Measurements from ENCODE around the gene POLD1. TPM values are rescaled to one million over a fixed set of nuclear protein-coding genes. Genes with fewer than 3 reads are reported as not detected.
A peak's percentile ranks its signal among the peaks of the same experiment; 100 is the strongest.

Gene POLD1
- total and polyA plus RNA-seq, 8 donors, result 26.0 to 58.3 (median 35.7) TPM

DNA sequence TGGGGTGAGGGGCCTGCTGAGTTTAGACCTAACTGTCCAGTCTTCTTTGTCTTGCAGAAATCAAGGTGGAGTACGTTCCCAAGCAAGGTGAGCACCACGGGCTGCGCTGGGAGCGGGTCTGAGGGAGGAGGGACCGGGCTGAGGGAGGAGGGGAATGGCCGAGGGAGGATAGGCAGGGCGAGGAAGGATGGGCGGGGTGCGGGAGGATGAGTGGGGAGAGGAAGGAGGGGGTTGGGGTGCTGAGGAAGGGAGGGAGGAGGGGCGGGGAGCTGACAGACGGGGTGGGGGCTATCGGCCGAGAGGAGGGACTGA is 67.0 kb downstream of the POLD1 start:
- TF ChIP-seq, protein P1, sequence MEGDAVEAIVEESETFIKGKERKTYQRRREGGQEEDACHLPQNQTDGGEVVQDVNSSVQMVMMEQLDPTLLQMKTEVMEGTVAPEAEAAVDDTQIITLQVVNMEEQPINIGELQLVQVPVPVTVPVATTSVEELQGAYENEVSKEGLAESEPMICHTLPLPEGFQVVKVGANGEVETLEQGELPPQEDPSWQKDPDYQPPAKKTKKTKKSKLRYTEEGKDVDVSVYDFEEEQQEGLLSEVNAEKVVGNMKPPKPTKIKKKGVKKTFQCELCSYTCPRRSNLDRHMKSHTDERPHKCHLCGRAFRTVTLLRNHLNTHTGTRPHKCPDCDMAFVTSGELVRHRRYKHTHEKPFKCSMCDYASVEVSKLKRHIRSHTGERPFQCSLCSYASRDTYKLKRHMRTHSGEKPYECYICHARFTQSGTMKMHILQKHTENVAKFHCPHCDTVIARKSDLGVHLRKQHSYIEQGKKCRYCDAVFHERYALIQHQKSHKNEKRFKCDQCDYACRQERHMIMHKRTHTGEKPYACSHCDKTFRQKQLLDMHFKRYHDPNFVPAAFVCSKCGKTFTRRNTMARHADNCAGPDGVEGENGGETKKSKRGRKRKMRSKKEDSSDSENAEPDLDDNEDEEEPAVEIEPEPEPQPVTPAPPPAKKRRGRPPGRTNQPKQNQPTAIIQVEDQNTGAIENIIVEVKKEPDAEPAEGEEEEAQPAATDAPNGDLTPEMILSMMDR (IDR thresholded peaks at IDR 0.05), result no peak

DNA sequence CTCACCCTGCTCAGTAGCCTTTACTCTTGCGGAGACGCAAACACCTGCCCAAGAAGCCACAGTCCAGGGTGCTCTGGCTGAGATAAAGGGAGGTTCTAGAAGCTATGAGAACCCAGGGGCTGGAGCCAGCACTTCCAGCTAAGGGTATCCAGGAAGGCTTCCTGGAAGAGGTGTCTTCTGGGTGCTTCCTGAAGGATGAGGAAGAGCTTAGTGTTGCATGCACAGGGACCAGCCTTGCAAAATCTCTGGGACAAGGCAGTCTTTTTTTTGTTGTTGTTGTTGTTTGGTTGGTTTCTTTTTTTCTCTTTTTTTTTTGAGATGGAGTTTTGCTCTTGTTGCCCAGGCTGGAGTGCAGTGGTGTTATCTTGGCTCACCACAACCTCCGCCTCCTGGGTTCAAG is 69.1 kb downstream of the POLD1 start:
- Histone ChIP-seq H3K4me3 (no peak overlapping the region), H3K36me3 (no peaks in the 10 kb centered on the region), H3K27ac (no peak overlapping the region), H3K9me3 (no peaks in the 10 kb centered on the region), H3K4me1 (no peaks in the 10 kb centered on the region), H3K27me3 (peaks cover 11 to 36% of the 10 kb centered on the region in 2 donors)
- TF ChIP-seq, protein P1 (IDR thresholded peaks at IDR 0.05), result no peak
- intact Hi-C loops (cut with DNase I), result no loop called here
- no peak for ATAC-seq
- no peak for DNase-seq

More for the DNA sequence above, 67.0 kb downstream of the POLD1 start:
- ATAC-seq, result no peak
- H3K27ac ChIP-seq, result no peak overlapping the region
- H3K9me3 ChIP-seq, result no peaks in the 10 kb centered on the region
- DNase-seq, result peak in 1 of 4 donors; percentile 50
- H3K27me3 ChIP-seq, result peaks cover 0 to 18% of the 10 kb centered on the region in 2 donors
- intact Hi-C loops (cut with DNase I), result no loop called here
- no peaks in the 10 kb centered on the region for H3K4me1 ChIP-seq
- H3K4me3 ChIP-seq, result no peak overlapping the region
- no peaks in the 10 kb centered on the region for H3K36me3 ChIP-seq

DNA sequence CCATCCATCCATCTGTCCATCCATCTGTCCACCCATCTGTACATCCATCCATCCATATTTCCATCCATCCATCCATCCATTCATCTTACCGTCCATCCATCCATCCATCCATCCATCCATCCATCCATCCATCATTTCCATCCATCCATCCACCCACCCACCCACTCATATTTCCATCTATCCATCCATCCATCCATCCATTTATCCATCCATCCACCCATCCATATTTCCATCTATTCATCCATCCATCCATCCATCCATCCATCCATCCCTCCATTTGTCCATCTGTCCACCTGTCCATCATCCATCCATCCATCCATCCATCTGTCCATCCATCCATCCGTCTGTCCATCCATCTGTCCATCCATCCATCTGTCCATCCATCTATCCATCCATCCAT is 71.8 kb downstream of the POLD1 start:
- peaks cover 19 to 53% of the 10 kb centered on the region in 2 donors for H3K27me3 ChIP-seq
- no peaks in the 10 kb centered on the region for H3K9me3 ChIP-seq
- TF ChIP-seq, protein P1 (IDR thresholded peaks at IDR 0.05), result no peak
- DNase-seq (no peak), ATAC-seq (no peak)
- no peaks in the 10 kb centered on the region for H3K4me1 ChIP-seq
- no peaks in the 10 kb centered on the region for H3K36me3 ChIP-seq
- no peak overlapping the region for H3K4me3 ChIP-seq
- no peak overlapping the region for H3K27ac ChIP-seq
- intact Hi-C loops (cut with DNase I), result no loop called here

DNA sequence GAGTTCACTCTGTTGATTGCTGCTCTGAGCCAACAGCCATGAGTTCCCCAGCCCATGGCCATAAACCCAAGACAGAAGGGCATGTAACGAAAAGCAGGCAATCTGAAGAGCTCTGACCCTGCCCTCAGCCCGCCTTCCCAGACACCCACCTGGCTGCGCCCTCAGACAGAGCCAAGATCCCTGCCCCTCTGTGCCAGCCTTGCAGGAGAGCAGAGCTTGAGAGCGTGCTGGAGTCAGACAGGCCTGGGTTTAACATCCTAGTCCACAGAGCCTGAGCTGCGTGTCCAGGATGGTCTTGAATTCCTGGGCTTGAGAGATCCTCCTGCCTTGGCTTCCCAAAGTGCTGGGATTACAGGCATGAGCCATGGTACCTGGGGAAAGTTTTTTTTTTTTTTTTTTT is 73.2 kb downstream of the POLD1 start:
- TF ChIP-seq, protein P1 (IDR thresholded peaks at IDR 0.05), result no peak
- Histone ChIP-seq H3K4me3 (no peak overlapping the region), H3K36me3 (no peaks in the 10 kb centered on the region), H3K27ac (no peak overlapping the region), H3K9me3 (no peaks in the 10 kb centered on the region), H3K4me1 (no peaks in the 10 kb centered on the region), H3K27me3 (peaks cover 19 to 56% of the 10 kb centered on the region in 2 donors)
- DNase-seq (no peak), ATAC-seq (no peak)
- intact Hi-C loops (cut with DNase I), result no loop called here

DNA sequence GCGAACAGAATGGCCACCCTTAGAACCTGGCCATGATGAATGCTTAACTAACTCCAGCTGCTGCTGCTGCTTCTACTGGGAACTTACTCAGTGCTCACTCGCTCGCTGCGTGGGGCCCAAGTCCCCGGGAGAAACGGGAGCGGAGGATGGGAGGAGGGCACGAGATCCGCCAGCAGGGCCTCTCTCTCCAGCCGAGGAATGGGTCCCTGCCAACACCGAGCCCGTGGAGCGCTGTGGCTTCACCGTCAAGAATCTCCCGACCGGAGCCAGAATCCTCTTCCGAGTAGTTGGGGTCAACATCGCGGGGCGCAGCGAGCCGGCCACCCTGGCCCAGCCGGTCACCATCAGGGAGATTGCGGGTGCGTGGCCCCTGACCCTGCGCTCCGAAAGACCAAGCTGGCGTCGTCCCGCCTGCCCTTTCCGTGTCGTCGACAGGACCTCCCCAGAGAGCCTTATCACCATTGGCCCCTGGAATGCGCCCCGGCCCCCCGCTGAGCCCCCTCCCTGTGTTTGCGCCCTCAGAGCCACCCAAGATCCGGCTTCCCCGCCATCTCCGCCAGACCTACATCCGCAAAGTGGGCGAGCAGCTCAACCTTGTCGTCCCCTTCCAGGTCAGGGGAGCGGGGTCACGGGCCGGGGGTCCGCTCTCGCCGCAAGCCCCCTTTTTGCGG is 74.4 kb downstream of the POLD1 start:
- H3K27ac ChIP-seq, result no peak overlapping the region
- DNase-seq, result no peak
- H3K4me1 ChIP-seq, result no peaks in the 10 kb centered on the region
- H3K4me3 ChIP-seq, result no peak overlapping the region
- no peaks in the 10 kb centered on the region for H3K9me3 ChIP-seq
- H3K36me3 ChIP-seq, result no peaks in the 10 kb centered on the region
- peaks cover 19 to 56% of the 10 kb centered on the region in 2 donors for H3K27me3 ChIP-seq
- intact Hi-C loops (cut with DNase I), result no loop called here
- ATAC-seq, result no peak
- TF ChIP-seq, protein P1 (IDR thresholded peaks at IDR 0.05), result no peak

Data from left lung (tissue), 10 donors.